Neural cell (in vitro differentiated cells): ENCODE results near the gene TTLL4.

Experiments used
- CTCF ChIP-seq: fragments of 450-650 bp; IDR thresholded peaks from 2 replicates; pipeline ENCODE4 v1.5.1; 2014; ENCODE audit warnings: antibody characterized with exemption, mild to moderate bottlenecking, moderate library complexity; ENCODE audit not compliant: poor library complexity, severe bottlenecking
- EZH2 ChIP-seq: fragments of 200-600, 300-800 bp; shearing (Covaris generic), sonication (generic); IDR thresholded peaks from 2 replicates; pipeline ENCODE4 v1.6.1; 2014; ENCODE audit warnings: antibody characterized with exemption, low read length, borderline replicate concordance, mild to moderate bottlenecking; ENCODE audit not compliant: insufficient read depth, poor library complexity, severe bottlenecking

GRCh38 chr2:218708086-218708485, 2.5 kb upstream of the TTLL4 start:
- TF ChIP-seq CTCF: no peak
- TF ChIP-seq EZH2: no peak
